Measurements from ENCODE around the gene OR2M7. TPM values are rescaled to one million over a fixed set of nuclear protein-coding genes. Genes with fewer than 3 reads are reported as not detected.

Gene OR2M7
- total and polyA plus RNA-seq, 2 experiments from 2014 or later = not detected

DNA sequence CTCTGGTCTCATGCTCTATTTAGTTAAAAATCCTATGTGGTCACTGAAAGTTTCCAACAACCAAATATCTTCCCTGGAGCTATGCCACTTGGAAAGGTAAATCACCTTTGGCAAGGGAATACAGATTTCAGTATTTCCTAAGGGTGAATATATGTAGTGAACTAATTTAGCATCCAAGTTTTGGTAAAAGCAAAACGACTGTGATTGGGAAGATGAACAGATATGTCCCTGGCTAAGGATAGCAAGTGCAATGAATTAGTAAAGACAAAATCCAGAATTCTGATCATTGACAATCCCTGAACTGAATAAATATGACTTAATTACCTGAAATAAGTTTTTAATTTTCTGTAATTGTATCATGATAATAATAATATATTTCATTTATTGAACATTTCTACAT, 46.5 kb downstream of the OR2M7 start, which contains the start of gene OR2T33:
OR2T33 (minus strand) TSS at position 101 of the 400 bp plus-strand sequence. CDS start 4,162 bp downstream, outside the sequence.
- Histone ChIP-seq H3K4me2 (no peak within 1 kb of the TSS), H3K4me3 (no peak within 1 kb of the TSS), H3K9me3 (ENCODE audit: low read depth) (no peaks in the 10 kb centered on the region), H3K36me3 (replicated peaks; ENCODE audit: insufficient read depth, low read depth) (no peaks in the 10 kb centered on the region), H2AFZ (no peak within 1 kb of the TSS), H3K27ac (no peak within 1 kb of the TSS), H3K9me2 (replicated peaks; ENCODE audit: insufficient read depth) (no peaks in the 10 kb centered on the region), H3K4me1 (ENCODE audit: insufficient read depth) (no peaks in the 10 kb centered on the region), H3K79me2 (no peaks in the 10 kb centered on the region), H3K27me3 (no peaks in the 10 kb centered on the region), H4K20me1 (ENCODE audit: insufficient read depth, poor library complexity, severe bottlenecking) (no peaks in the 10 kb centered on the region)
- no peak for DNase-seq (ENCODE audit: low spot score)
- TF ChIP-seq EZH2 (IDR thresholded peaks at IDR 0.05; ENCODE audit: borderline replicate concordance) = no peak
- no peak for TF ChIP-seq CTCF (IDR thresholded peaks at IDR 0.05; ENCODE audit: poor library complexity)
- no peak for TF ChIP-seq EZH2phosphoT487 (IDR thresholded peaks at IDR 0.05; ENCODE audit: low read depth, severe bottlenecking, unreplicated experiment)
- 61% methylated on average over 1 of the region's 1 CpG for WGBS (ENCODE audit: low lambda C conversion rate, missing lambda C conversion rate)

Other genes with a start within 250 kb of the OR2M7 start
- gene OR2L13, start 229.4 kb downstream of the OR2M7 start, total RNA-seq = not detected in 2 replicates
- not detected in 2 replicates for gene OR2L13, start 229.4 kb downstream of the OR2M7 start, polyA plus RNA-seq
- gene OR2M5, start 179.4 kb downstream of the OR2M7 start, total RNA-seq = not detected in 2 replicates
- not detected in 2 replicates for gene OR2M5, start 179.4 kb downstream of the OR2M7 start, polyA plus RNA-seq
- not detected in 2 replicates for gene OR2M2, start 149.7 kb downstream of the OR2M7 start, total RNA-seq
- not detected in 2 replicates for gene OR2M2, start 149.7 kb downstream of the OR2M7 start, polyA plus RNA-seq
- not detected in 2 replicates for gene OR2M3, start 127.3 kb downstream of the OR2M7 start, total RNA-seq
- gene OR2M3, start 127.3 kb downstream of the OR2M7 start, polyA plus RNA-seq = not detected in 2 replicates
- not detected in 2 replicates for gene OR2M4, start 93.2 kb downstream of the OR2M7 start, total RNA-seq
- gene OR2M4, start 93.2 kb downstream of the OR2M7 start, polyA plus RNA-seq = not detected in 2 replicates
- not detected in 2 replicates for gene OR2T33, start 46.6 kb downstream of the OR2M7 start, total RNA-seq
- not detected in 2 replicates for gene OR2T33, start 46.6 kb downstream of the OR2M7 start, polyA plus RNA-seq
- gene OR2T12, start 21.1 kb downstream of the OR2M7 start, total RNA-seq = not detected in 2 replicates
- not detected in 2 replicates for gene OR2T12, start 21.1 kb downstream of the OR2M7 start, polyA plus RNA-seq
- gene OR14C36, start 24.2 kb upstream of the OR2M7 start, total RNA-seq = not detected in 2 replicates
- not detected in 2 replicates for gene OR14C36, start 24.2 kb upstream of the OR2M7 start, polyA plus RNA-seq
- gene OR2T4, start 37.1 kb upstream of the OR2M7 start, total RNA-seq = not detected in 2 replicates
- gene OR2T4, start 37.1 kb upstream of the OR2M7 start, polyA plus RNA-seq = not detected in 2 replicates
- gene OR2T6, start 51.2 kb upstream of the OR2M7 start, total RNA-seq = not detected in 2 replicates
- gene OR2T6, start 51.2 kb upstream of the OR2M7 start, polyA plus RNA-seq = not detected in 2 replicates
- gene OR2T1, start 78.5 kb upstream of the OR2M7 start, total RNA-seq = not detected in 2 replicates
- gene OR2T1, start 78.5 kb upstream of the OR2M7 start, polyA plus RNA-seq = not detected in 2 replicates
- gene OR2T2, start 121.1 kb upstream of the OR2M7 start, total RNA-seq = not detected in 2 replicates
- gene OR2T2, start 121.1 kb upstream of the OR2M7 start, polyA plus RNA-seq = not detected in 2 replicates
- not detected in 2 replicates for gene OR2T3, start 148.8 kb upstream of the OR2M7 start, total RNA-seq
- not detected in 2 replicates for gene OR2T3, start 148.8 kb upstream of the OR2M7 start, polyA plus RNA-seq
- gene OR2T5, start 164.0 kb upstream of the OR2M7 start, total RNA-seq = not detected in 2 replicates
- gene OR2T5, start 164.0 kb upstream of the OR2M7 start, polyA plus RNA-seq = not detected in 2 replicates
- gene OR2G6, start 183.5 kb upstream of the OR2M7 start, total RNA-seq = not detected in 2 replicates
- not detected in 2 replicates for gene OR2G6, start 183.5 kb upstream of the OR2M7 start, polyA plus RNA-seq
- gene OR2T29, start 238.2 kb upstream of the OR2M7 start, total RNA-seq = not detected in 2 replicates
- not detected in 2 replicates for gene OR2T29, start 238.2 kb upstream of the OR2M7 start, polyA plus RNA-seq

Measured in hepatocyte (in vitro differentiated cells).